Liver (tissue), 9 donors: ENCODE results near the gene OPTC. TPM values are rescaled to one million over a fixed set of nuclear protein-coding genes. Genes with fewer than 3 reads are reported as not detected.
A peak's percentile ranks its signal among the peaks of the same experiment; 100 is the strongest.

ENCODE experiments used
- DNase-seq: peaks from one replicate; pipeline ENCODE4 v3.0.0-alpha.2; 2017; ENCODE audit warnings: low spot score
- H3K27ac ChIP-seq, 2 donors: one replicate each; pipeline ENCODE4 v1.7.0; 2013; ENCODE audit warnings: inconsistent platforms in 2 of 2, low read length in 2 of 2, control low read depth in 1 of 2, low read depth in 1 of 2, mild to moderate bottlenecking in 1 of 2
- H3K27me3 ChIP-seq, 4 donors: one replicate each; pipeline versions ENCODE4 v1.6.1 to v1.7.0; 2013; ENCODE audit warnings: low read length in 3 of 4, inconsistent platforms in 1 of 4, mild to moderate bottlenecking in 1 of 4, moderate library complexity in 1 of 4; ENCODE audit not compliant: control insufficient read depth in 4 of 4, insufficient read depth in 4 of 4
- H3K36me3 ChIP-seq, 4 donors: one replicate each; pipeline versions ENCODE4 v1.6.1 to v1.7.0; 2013; ENCODE audit warnings: low read length in 3 of 4, mild to moderate bottlenecking in 3 of 4, low read depth in 1 of 4, moderate library complexity in 1 of 4; ENCODE audit not compliant: control insufficient read depth in 4 of 4, insufficient read depth in 3 of 4
- H3K4me1 ChIP-seq, 4 donors: one replicate each; pipeline versions ENCODE4 v1.6.1 to v1.7.0; 2013; ENCODE audit warnings: low read length in 3 of 4, mild to moderate bottlenecking in 3 of 4, moderate library complexity in 1 of 4; ENCODE audit not compliant: control insufficient read depth in 4 of 4, insufficient read depth in 4 of 4
- H3K4me3 ChIP-seq, 3 donors: one replicate each; pipeline versions ENCODE4 v1.6.1 to v1.7.0; 2013; ENCODE audit warnings: low read length in 3 of 3, control low read depth in 1 of 3, low read depth in 1 of 3, mild to moderate bottlenecking in 1 of 3
- H3K9ac ChIP-seq, 2 donors: one replicate each; pipeline ENCODE4 v1.7.0; 2013; ENCODE audit warnings: low read length in 2 of 2, mild to moderate bottlenecking in 2 of 2, moderate library complexity in 2 of 2, control low read depth in 1 of 2, low read depth in 1 of 2
- H3K9me3 ChIP-seq, 4 donors: one replicate each; pipeline versions ENCODE4 v1.6.1 to v1.7.0; 2013; ENCODE audit warnings: low read length in 3 of 4; ENCODE audit not compliant: control insufficient read depth in 4 of 4
- EGR1 ChIP-seq, 2 donors: IDR thresholded peaks; 2 replicates each; pipeline ENCODE4 v1.6.1; 2016 to 2018; ENCODE audit warnings: antibody characterized with exemption in 2 of 2, low read depth in 2 of 2
- FOXA1 ChIP-seq: IDR thresholded peaks from 2 replicates; pipeline ENCODE4 v1.6.1; 2016; ENCODE audit warnings: antibody characterized with exemption
- FOXA2 ChIP-seq: IDR thresholded peaks from 2 replicates; pipeline ENCODE4 v1.6.1; 2016; ENCODE audit warnings: antibody characterized with exemption
- HNF4A ChIP-seq, 2 donors: conservative IDR thresholded peaks; 2 replicates each; pipeline ENCODE4 v1.6.1; 2016; ENCODE audit warnings: antibody characterized with exemption in 2 of 2, mild to moderate bottlenecking in 2 of 2
- HNF4G ChIP-seq: IDR thresholded peaks from 2 replicates; pipeline ENCODE4 v1.6.1; 2016; ENCODE audit warnings: antibody characterized with exemption
- JUND ChIP-seq, 2 donors: IDR thresholded peaks; 2 replicates each; pipeline ENCODE4 v1.6.1; 2016; ENCODE audit warnings: antibody characterized with exemption in 2 of 2
- NR2F2 ChIP-seq: IDR thresholded peaks from 2 replicates; pipeline ENCODE4 v1.6.1; 2016; ENCODE audit warnings: antibody characterized with exemption
- RAD21 ChIP-seq, 2 donors: IDR thresholded peaks; 2 replicates each; pipeline ENCODE4 v1.6.1; 2016; ENCODE audit warnings: antibody characterized with exemption in 2 of 2, mild to moderate bottlenecking in 2 of 2
- SP1 ChIP-seq: IDR thresholded peaks from 2 replicates; pipeline ENCODE4 v1.6.1; 2018; ENCODE audit warnings: antibody characterized with exemption, mild to moderate bottlenecking
- TAF1 ChIP-seq: conservative IDR thresholded peaks from 2 replicates; pipeline ENCODE4 v1.6.1; 2016; ENCODE audit warnings: antibody characterized with exemption, mild to moderate bottlenecking
- YY1 ChIP-seq: IDR thresholded peaks from 2 replicates; pipeline ENCODE4 v1.6.1; 2016; ENCODE audit warnings: antibody characterized with exemption, mild to moderate bottlenecking
- WGBS: extraction: QIAGEN DNeasy Blood & Tissue Kit; methylation state at CpG from one replicate; pipeline ENCODE4 v1.1.7; 2013; 5-methylcytosine and 5-hydroxymethylcytosine counted together
- polyA plus RNA-seq, 2 donors: library from polyadenylated mRNA; stranded (reverse) in 1 of 2; unstranded in 1 of 2; fragments of 200-250 nt in 1 of 2; fragments of >200 nt in 1 of 2; fragmentation: Nextera tagmentation in 1 of 2; extraction: Ambion mirVana in 1 of 2; gene quantifications; one replicate each; pipeline versions ENCODE4 v1.2.1 to v1.2.3, GENCODE V29; 2013 to 2015
- total RNA-seq, 2 donors: library from RNA; depleted of rRNA; stranded (reverse); fragments of >200 nt; gene quantifications; one replicate each; pipeline ENCODE4 v1.2.3, GENCODE V29; 2014
- TF ChIP-seq, protein P1 (sequence below): IDR thresholded peaks from 2 replicates; pipeline ENCODE4 v1.6.1; 2016; ENCODE audit warnings: antibody characterized with exemption, mild to moderate bottlenecking
- donor health status: healthy.
- donor health status: healthy.
- donor health status: healthy.
- donor health status: healthy.
- donor health status: healthy.

The OPTC gene
- total and polyA plus RNA-seq, 4 donors = not detected

DNA sequence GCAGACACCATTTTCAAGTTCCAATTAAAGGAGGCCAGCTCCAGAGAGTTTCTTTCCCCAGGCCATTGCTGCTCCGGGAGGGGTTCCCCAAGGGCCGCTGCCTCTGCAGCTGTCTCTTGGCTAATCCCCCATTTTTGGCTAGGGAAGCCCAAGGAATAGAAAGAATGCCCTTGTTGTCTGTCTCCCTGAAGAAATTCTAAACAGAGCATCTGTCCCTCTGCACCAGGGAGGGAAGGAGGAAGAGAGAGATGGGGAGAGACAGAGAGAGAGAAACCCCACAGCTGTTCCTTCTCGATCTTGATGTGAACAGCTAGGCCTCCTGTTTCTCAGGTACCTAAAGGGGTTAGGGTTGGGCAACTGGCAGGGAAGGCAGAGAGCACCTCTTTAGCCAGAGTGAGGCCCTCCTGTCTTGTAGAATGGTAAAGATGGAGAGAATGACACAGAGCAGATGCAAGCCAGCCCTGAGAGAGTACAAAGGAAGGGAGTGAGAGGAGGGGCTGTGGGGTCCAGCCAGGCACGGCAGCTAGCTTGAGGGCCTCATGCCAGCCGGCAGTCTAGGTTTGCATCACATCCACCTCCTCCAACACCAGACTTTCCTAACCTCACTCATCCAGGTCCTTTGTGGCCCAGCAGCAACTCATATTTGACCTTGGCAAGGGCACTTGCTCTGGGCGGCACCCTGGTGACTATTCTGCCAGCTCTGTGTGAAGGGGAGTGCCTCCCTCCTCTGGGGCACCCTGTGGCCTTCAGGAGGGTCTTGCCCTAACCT lies 13.1 kb downstream of the OPTC start:
- H3K27me3 ChIP-seq = no peaks in the 10 kb centered on the region
- H3K4me1 ChIP-seq = peaks cover 0 to 3% (median 0%) of the 10 kb centered on the region in 4 donors
- H3K9me3 ChIP-seq = no peaks in the 10 kb centered on the region
- DNase-seq = no peak
- no peak overlapping the region for H3K27ac ChIP-seq
- H3K9ac ChIP-seq = no peak overlapping the region
- whole genome bisulfite sequencing = 86% methylated on average over 6 of the region's 6 CpGs
- H3K4me3 ChIP-seq = no peak overlapping the region
- TF ChIP-seq FOXA1 = no peak
- no peak for TF ChIP-seq HNF4A (conservative IDR thresholded peaks at IDR 0.05)
- TF ChIP-seq YY1 = no peak
- TF ChIP-seq, protein P1, sequence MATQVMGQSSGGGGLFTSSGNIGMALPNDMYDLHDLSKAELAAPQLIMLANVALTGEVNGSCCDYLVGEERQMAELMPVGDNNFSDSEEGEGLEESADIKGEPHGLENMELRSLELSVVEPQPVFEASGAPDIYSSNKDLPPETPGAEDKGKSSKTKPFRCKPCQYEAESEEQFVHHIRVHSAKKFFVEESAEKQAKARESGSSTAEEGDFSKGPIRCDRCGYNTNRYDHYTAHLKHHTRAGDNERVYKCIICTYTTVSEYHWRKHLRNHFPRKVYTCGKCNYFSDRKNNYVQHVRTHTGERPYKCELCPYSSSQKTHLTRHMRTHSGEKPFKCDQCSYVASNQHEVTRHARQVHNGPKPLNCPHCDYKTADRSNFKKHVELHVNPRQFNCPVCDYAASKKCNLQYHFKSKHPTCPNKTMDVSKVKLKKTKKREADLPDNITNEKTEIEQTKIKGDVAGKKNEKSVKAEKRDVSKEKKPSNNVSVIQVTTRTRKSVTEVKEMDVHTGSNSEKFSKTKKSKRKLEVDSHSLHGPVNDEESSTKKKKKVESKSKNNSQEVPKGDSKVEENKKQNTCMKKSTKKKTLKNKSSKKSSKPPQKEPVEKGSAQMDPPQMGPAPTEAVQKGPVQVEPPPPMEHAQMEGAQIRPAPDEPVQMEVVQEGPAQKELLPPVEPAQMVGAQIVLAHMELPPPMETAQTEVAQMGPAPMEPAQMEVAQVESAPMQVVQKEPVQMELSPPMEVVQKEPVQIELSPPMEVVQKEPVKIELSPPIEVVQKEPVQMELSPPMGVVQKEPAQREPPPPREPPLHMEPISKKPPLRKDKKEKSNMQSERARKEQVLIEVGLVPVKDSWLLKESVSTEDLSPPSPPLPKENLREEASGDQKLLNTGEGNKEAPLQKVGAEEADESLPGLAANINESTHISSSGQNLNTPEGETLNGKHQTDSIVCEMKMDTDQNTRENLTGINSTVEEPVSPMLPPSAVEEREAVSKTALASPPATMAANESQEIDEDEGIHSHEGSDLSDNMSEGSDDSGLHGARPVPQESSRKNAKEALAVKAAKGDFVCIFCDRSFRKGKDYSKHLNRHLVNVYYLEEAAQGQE = no peak
- TF ChIP-seq EGR1 (IDR thresholded peaks at IDR 0.05; ENCODE audit: low read depth in 2 of 2) = no peak
- no peak for TF ChIP-seq JUND (IDR thresholded peaks at IDR 0.05)
- no peak for TF ChIP-seq FOXA2
- no peak for TF ChIP-seq SP1
- TF ChIP-seq TAF1 = no peak
- no peaks in the 10 kb centered on the region for H3K36me3 ChIP-seq

DNA sequence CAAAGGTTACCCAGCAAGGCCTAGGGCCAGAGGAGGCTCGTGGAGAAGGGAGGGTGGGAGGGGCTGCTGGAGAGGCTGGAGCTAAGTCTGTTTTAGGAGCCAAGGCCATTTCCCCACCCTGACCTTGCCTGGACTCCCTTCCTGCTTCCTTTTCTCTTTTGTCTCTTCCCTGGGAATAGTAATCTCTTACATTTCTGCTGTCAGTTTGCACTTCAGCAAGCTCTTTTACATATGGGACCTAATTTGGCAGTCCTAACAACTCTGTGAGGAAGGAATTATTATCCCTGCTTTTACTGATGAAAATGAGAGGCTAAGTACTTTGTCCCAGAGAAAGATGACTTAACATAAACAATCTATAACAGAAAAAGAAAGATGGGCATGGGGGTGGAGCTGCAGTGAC lies 13.8 kb downstream of the OPTC start:
- Histone ChIP-seq H3K9ac (no peak overlapping the region), H3K36me3 (no peaks in the 10 kb centered on the region), H3K27me3 (no peaks in the 10 kb centered on the region), H3K27ac (no peak overlapping the region), H3K9me3 (no peaks in the 10 kb centered on the region), H3K4me3 (no peak overlapping the region), H3K4me1 (peaks cover 0 to 3% (median 0%) of the 10 kb centered on the region in 4 donors)
- no peak for TF ChIP-seq HNF4G
- TF ChIP-seq NR2F2 = peak; percentile 72
- DNase-seq = no peak
- 68% methylated on average over 1 of the region's 1 CpG for WGBS

DNA sequence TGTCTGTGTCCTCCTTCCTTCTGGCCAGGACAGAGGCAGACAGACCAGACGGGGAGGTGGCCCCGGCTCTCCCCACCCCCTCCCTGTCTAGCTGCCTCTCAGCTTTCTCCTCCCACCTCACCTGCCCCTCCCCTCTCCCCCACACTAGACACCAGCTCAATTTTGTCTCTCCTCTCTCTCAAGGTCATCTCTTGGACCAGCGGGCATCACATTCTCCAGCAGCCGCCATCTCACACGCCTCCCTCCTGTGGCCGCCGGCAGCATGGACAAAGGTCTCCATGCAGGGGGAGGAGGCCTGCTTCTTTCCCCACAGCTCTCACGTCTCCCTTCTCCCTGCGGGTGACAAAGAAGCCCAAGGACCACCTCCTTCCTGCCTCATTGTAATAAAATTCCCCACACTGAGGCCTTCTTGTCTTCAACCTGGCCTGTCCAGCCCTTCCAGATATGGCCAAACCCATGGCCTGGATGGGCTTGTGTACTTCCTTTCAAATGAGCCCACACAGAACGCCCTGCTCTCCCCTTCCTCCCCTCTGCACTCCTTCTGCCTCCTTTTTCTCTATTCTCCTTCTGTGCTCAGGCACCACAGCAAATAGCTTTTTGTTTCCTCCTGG lies 14.6 kb downstream of the OPTC start:
- TF ChIP-seq HNF4A (conservative IDR thresholded peaks at IDR 0.05) (peak; percentile 5 to 9), NR2F2 (no peak), RAD21 (IDR thresholded peaks at IDR 0.05) (peak in 1 of 2 donors; percentile 62)
- Histone ChIP-seq H3K4me3 (no peak overlapping the region), H3K36me3 (no peaks in the 10 kb centered on the region), H3K27ac (no peak overlapping the region), H3K9me3 (no peaks in the 10 kb centered on the region), H3K9ac (no peak overlapping the region), H3K27me3 (no peaks in the 10 kb centered on the region), H3K4me1 (peaks cover 0 to 3% (median 0%) of the 10 kb centered on the region in 4 donors)
- no peak for DNase-seq
- WGBS = 82% methylated on average over 10 of the region's 10 CpGs
